NCI-H526 (cell line): Measurements from ENCODE around the gene TREX2.

ENCODE experiments used
- DNase-seq, 2 experiments: peaks; one replicate each; lab custom pipeline; 2025; lab: John Stamatoyannopoulos, UW

Gene TREX2

DNA sequence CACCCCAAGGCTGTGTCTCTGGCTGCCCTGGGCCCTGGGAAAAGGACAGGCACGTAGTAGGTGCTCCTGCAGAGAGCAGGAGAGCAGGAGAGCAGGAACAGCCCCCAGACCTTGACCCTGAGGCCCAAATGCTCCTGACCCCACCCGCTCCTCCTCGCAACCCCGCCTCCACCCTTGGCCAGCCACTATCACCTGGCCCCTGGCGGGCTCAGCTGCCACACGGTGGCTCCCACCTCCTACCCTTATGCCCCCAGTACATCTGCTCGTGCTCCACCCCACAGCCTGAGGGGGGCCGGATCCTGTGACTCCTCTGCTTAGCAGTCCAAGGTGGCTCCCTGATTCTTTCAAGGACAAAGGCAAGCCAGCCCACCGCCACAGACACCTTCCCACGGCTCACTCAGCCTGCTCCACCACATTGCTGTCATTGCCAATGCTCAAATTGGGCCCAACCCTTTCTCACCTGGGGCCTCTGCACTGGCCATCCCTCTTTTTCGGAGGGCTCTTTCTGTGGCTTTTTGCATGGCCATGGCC, 30.0 kb upstream of the TREX2 start:
- no peak for DNase-seq

DNA sequence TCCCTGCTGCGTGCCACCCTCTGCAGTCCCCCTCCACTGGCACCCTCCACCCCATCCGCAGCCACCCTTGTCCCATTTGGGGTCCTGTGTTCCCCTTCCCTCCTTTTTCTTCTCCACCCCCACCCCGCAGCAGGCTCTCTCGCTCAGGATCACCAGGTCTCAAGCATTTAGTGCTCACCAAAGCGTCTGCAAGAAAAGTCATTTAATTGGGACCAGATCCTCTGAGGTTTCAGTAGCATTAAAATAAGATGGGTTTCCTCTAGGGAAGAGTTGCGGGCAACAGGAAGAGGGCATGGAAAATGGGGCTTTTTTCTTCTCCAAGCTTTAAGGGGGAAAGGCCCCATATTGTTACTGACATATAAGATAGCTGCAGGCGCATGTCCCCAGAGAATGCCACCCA, 29.4 kb upstream of the TREX2 start:
- no peak for DNase-seq

DNA sequence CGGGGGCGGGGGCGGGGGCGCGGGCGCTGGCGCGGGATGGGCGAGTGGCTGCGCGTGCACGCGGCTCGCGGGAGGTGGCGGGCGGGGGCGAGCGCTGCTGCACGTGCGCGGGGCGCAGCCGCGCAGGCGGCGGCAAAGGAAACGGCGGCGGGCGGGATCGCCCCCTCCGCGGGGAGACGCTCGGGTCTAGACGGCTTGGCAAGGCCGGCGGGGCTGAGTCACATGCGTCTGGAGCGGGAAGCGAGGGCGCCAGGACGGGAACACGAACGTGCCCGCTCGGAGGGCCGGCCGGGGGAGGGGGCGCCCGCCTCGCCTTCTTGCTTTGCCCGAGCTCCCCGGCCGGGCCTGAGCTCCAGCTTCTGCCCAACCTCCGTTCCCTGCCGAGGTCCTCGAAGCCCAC, 28.9 kb upstream of the TREX2 start:
- DNase-seq = peak in 1 of 2 experiments; percentile 51

DNA sequence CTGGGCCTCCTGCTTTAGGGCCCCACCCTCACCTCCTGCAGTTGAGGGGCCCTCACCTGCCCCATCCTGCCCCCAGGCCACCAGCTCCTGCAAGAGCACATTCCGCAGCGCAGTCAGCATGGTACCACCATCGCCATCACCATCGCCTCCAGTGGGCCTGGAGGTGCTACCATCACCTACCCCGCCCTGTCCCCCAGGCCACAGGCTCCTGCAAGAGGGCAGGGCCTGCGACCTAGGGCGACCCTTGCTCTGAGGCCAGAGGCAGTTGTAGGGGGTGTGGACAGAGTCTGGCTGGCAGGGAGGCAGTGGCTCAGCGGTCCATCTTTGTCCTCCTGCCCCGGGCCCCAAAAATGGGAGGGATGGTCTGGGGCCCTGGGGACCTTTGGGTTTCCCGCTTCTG, 28.4 kb upstream of the TREX2 start:
- DNase-seq = no peak

DNA sequence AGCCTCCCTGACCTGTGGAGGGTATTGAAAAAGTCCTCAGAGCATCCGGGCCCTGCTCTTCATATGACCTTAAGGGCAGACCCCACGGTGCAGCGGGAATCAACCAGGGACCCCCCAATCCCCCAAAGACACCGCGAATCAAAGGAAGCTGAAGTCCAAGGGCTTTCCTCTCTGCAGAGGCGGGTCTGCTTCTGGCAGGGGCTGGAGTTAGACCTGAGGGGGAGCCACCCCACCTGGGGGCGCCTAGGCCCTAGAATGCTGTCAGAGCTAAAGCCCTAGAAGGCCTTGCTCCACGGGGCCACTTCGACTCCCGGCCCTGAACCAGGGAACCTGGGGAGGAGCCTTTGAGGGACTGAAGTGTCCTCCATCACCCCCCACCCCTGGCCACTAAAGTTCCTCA, 27.3 kb upstream of the TREX2 start:
- no peak for DNase-seq

DNA sequence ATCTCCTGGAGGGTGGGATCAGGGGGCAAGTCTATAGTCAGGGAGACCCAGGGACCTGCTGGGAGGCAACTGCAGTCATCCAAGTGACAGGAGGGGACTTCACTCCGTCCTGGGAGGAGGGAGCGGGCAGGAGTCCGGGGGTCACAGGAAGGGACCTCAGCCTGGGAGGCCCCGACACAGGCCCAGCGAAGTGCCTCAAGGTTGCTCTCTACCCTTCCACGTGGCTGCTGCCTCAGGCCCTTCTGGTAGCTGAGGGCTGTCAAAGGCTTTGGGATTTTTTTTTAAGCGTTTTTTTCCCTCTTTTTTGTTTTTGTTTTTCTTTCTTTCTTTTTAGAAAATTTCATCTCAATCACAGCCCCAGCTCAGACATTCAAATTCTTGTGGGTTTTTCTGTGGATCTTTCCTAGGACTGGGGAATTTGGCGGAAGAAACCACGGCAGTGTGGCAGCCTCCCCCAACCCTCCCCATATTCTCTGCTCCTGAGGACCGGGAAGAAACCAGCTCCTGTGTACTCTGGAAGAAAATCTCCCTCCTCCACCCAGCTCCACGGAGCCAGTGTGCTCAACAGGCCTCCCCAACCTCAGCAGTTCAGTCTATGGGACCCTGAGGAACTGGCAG, 25.9 kb upstream of the TREX2 start:
- DNase-seq = no peak

DNA sequence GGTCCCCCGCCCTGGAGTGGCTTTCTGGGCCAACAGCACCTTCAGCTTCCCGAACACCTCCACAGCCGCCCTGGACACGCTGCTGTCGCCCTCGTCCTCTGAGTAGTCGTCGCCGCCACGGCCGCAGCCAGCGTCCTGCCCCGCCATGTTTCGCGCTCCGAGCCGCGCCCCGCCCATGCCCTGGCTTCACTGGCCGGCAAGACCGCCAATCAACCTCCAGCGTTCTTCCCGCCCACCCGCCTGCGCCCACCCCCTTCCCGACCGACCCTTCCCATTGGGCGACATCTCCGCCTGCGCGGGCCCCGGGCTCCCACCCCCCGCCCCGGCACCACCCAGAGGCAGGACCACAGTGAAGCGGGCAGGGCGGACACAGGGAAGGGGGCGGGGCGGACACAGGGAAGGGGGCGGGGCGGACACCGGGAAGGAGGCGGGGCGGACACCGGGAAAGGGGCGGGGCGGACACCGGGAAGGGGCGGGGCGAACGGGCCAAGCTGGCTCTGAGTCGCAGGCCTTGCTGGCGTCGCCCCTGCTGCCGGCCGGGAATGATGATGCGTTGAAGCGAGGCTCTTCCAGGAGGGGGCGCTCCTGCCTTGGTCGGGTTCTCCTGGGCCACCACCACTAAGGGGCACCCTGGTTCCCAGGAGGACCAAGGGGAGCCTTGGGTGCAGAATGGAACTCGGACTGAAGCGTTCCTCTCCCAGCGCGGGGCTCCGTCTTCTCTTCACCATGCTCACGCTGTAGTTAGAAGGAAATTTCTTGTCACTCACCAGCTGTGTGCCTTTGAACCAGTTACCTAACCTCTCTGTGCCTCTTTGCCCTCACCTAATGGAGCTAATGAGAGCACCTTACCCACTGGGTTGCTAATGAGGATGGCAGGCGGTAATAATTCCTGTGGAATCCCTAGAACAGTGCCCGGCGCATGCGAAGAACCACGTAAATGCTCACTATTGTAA, 24.8 kb upstream of the TREX2 start, which contains the start of gene HAUS7:
Gene HAUS7 (minus strand): TSS at position 166 of the 953 bp plus-strand sequence. CDS start 19 bp downstream, at position 147.
- peak; percentile 77 to 93 for DNase-seq

DNA sequence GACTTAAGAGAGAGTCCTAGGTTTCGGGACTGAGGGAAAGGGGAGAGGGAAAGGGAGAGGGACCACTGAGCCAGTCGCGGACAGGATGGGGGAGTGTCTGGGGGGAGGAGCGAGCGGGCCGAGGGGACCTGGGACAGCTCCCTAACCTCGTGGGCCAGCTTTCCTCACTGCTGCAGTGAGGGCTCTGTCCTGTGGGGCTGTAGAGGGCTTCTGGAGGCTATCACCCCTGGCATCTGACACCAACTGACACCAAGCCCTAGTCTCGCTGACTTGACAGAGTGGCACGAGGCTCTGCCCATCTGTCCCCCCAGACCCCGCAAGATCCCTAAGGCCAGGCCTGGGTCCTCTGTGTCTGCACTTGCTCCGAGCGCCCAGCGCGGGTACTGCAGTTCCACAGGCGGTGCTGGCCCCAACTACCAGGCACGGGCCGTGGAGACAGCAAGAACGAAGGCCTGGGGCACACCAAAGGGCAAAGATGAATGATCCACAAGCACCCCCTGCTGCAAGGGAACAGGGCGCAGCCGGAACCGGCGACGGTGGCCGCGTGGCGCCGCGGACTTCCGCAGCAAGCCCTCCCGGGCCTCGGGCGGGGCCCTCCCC, 24.1 kb upstream of the TREX2 start:
- DNase-seq = peak in 1 of 2 experiments; percentile 51

DNA sequence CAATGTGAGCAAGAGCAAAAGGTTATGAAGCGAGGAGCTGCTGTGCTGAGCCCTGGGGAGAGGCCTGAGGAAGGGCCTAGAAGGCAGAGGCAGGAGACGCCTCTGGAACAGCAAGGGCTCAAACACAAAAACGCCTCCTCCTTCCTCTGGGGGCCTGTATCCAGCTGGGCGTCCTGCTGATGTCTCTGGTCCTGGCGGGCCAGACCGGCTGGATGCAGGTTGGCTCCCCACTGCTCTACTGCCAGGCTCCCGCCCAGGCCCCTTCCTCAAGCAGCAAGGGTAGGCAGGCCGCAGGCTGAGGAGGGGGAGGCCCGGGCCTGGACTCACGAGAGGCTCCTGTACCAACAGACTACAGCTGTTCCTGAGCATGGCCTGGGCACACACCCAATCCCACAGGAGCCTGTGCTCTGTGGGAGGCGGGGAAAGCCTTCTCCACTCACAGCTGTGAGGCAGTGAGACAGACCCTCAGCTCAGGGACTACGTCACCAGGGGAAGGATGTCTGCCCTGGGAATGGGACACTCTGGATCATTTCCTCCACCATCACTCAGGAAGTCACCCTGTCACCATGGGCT, 22.2 kb upstream of the TREX2 start:
- DNase-seq = no peak

DNA sequence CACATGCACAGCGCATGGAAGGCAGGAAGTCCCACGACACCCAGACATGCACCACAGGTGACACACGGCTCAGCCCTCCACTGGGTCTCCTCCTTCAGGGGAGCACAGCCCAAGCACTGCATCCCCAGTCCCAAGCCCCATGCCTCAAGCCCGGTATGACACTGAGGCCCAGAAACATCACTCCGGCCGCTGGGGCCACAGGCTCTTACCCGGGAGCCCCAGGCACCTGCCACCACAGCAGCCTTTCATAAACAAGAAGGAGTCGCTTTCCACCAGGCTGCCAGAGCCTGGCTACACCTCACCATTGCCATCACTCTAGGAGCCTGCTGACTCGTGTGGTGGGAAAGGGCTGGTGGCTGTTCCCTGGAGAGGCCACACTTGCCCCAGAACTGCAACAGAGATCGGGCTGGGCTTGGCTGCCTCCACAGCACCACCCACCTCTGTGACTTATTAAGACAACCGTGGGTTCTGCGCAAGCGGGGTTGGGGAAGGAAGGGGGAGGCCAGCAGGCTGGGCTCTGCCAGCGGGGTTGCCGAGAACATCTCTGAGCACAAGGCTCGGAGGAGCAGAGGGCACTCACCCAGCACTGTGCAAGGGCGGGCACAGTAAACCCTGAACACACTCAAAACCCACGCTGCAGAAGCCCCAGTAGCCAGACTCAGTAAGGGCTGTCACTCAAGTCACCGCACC, 20.0 kb upstream of the TREX2 start:
- DNase-seq = no peak

DNA sequence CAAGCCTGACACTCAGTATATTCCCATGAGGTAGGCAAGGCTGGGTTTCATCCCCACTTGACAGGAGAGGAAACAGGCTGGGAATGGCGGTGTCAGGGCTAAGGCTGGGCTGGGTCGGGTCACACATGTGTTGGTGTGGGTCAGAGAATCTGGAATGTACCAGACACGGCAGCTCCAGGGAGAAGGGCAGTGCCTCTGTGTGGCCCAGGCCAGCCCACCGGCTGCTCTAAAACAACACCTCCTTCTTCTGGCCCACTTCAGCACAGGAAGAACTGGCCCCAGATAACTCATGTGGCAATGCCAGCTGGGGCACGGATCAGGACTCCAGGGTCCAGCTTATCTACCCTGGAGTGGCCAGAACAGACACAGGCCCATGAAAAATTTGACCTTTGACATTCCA, 18.3 kb upstream of the TREX2 start:
- no peak for DNase-seq

DNA sequence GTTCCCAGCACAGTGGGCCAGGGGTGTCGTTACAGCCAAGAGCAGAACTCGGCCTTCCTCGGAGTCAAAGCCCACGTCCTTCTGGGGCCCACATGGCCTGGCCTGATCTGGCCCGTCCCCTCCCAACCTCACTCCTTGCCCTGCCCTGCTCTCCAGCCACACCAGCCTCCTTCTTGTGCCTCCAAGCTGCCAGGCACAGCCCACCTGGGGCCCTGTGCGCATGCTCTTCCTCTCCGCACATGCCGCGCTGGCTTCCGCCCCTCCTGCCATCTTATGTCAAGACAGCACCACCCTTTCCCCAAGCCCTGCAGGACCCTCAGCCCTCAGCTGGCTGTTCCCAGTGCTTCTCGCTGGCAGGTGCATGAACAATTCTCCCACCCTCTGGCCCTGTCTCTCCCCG, 17.7 kb upstream of the TREX2 start:
- no peak for DNase-seq

DNA sequence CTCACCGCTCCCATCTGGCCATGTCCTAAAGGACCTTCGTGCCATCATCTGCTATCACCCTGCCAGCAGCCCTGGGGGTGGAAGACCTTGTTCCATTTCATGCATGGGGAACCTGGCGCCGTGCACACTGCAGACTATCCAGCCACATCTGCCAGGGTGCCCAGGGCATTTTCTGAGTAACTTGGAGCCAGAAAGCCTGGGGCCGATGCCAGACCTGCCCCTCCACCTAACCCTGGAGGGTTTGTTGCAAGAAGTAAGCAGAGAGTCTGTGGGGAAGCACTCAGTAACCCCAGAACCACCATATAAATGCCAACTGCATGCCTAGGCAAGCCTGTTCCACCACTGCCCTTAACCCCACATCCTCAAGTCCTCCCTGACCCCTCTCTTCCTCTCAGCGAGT, 17.2 kb upstream of the TREX2 start:
- no peak for DNase-seq

DNA sequence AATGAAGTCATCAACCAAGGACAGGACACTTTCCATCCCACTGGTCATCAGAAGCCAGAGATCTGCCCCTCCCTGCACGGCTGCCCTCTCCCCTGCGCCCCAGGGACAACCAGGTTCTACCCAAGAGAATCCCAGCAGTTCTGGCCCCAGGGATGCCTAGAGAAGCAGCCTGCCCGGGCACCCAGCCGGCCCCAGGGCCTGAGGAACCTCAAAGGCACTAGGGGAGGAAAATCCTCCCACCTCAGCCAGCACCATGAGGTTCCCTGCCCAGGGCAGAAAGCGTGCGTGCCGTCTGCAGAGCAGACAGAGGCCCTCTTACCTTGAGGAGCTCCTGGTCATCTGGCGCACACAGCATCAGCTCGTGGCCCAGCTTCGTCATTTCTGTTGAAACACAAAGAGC, 16.4 kb upstream of the TREX2 start:
- DNase-seq = no peak

DNA sequence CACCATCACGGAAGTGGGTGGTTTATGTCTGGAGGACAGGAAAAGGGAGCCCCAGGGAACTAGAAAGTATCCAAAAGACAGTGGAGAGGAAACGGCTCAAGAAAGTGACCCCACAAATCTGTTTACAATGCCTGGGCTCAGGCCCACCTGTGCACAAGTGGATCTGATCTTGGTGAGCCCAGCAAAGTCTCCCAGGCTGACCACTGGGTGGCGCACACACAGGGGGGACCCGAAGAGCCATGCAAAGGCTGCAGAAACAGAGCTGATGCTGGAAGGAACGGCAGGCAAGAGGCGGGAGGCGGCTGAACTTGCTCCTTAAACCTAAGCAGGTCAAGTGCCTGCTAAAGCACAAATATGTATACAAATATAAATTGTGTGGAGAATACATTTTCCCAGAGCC, 15.0 kb upstream of the TREX2 start:
- peak; percentile 60 to 74 for DNase-seq

DNA sequence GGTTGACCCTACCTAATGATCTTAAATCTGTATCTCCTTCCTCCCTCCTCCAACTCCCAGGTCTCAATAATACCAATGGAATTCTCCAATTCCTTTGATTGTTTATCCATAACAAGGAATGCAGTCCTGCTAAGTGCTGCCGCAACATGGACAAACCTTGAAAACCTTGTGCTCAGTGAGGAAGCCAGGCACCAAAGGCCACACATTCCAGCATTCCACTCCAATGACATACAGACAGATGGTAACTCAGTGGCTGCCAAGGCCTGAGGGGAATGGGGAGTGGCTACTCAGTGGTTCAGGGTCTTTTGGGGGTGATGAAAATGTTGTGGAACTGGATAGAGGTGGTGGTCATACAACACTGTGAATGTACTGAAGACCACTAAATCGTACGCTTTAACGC, 14.1 kb upstream of the TREX2 start:
- DNase-seq = no peak

DNA sequence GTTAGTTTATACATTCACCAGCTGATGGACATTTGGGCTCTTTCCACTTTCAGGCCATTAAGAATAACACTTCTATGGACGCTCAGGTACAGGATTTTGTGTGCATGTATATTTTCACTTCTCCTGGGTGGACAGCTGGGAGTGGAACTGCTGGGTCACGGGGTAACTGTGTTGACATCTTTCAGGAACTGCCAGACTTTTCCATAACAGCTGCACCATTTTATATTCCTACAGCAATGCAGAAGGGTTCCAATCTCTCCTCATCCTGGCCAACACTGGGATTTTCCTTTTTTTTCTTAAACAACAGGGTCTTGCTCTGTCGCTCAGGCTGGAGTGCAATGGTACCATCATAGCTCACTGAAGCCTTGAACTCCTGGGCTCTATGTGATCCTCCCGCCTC, 12.6 kb upstream of the TREX2 start:
- DNase-seq = no peak

DNA sequence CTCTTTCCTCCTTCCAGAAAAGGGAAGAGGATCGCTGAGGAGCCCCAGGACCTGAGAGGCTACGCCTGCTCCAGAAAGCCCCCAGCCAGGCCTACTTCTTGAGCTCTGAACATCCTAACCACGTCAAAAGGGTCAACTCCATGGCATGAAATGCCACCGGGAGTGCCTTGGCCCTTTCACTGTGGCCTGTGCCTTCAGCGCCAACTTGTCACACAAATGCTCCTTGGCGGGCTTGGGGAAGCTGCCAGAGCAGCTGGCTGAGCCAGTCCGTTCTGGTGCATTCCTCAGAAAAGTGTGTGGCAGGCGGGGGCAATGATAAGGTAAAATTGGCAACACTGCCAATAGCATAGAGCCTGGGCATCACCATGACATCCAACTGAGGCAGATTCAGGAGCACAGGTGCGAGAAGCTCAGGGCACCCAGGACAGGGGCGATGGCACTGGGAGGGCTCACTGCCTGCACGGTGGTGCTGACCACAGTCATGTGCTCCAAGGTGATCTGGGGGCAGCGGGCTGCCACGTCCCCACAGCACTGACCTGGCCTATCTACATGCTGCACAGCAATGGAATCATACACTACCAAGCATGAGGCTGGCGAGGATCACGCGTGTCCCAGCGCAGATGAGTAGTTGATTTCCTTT, 12.1 kb upstream of the TREX2 start:
- DNase-seq = no peak

DNA sequence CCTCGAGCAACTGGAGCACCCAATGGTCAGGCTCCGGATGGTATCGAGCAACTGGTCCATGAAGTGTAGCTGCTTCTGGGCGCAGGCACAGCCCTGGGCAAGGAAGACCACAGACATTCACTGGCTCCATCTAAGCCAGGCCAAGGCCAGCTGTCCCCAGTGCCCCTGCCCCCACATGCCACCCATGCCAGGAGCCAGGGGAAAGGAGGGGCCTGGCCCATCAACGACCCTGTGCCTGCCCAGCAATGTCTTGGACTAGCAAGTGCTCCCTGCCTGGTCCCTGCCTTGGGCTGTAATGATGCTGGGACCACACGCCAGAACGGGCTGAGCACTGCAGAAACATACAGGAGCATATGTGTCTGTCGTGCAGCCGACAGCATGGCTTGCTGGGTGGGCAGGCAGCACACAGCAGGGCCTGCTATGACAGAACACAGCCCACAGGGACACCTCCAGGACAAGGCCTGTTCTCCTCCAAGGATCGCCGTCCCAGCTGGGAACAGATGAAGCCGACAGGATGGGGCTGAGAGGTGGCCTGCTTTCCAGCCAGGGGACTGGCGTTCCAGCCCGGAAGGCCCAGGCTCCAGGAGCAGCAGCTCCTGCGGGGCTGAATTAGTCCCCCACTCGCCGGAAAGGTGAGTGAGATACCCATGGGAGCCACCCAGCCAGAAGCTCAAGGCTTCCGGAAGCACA, 11.4 kb upstream of the TREX2 start:
- DNase-seq = no peak

DNA sequence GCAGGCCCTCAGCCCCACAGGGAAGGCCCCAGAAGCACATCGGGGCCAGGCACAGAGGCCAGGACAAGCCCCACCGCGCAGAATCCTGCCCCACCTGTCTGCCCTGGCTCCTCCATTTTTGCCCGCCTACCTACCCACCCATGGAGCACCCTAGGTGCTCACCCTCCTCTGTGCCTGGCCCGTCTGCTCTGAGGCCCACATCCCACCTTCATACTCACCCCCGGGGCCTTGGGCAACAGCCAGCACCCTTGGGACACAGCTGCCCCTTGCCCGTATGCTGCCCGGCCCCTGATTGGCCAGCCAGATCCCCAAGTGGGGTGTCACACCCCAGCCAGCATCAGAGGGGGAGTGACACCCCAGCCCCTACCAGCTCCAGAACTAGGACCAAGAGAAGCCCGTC, 10.8 kb upstream of the TREX2 start:
- no peak for DNase-seq

DNA sequence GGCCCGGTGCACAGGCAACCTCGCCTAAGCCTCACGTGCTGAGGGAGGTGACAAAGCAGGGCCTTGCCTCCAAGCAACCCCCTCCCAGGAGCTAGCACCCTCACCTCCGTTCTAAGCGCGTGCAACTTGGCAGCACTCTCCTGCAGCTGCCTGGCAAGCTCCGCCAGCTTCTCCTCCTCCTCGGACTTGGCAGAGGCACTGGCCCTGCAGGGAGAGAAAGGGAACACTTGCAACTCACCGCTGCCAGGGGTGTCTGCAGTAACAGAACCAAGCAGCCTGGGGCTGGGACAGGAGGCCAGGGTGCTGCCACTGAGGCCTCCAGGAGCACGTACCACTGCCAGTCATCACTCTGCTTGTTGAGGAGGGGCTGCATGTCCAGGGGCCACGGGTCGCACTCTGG, 10.3 kb upstream of the TREX2 start:
- no peak for DNase-seq
